KOPT-K1 (cell line): ENCODE measurements around the gene EEF2.
"Not testable (repeated sequence)": the region's sequence is repeated elsewhere in the genome, so short reads cannot be mapped to it uniquely, and the experiment has no call there.

Source experiments
- H3K27ac ChIP-seq: fragments of 200-600 bp; sonication (generic); 2 replicates; pipeline ENCODE4 v1.5.1; 2016; ENCODE audit warnings: antibody characterized with exemption, mild to moderate bottlenecking, low read depth, low read length; ENCODE audit not compliant: poor library complexity, severe bottlenecking
- H3K36me3 ChIP-seq: fragments of 200-600 bp; sonication (generic); 2 replicates; pipeline ENCODE4 v1.5.1; 2017; ENCODE audit warnings: antibody characterized with exemption, mild to moderate bottlenecking, low read length, moderate library complexity; ENCODE audit not compliant: insufficient read depth
- H3K9me3 ChIP-seq: fragments of 200-600 bp; sonication (generic); 2 replicates; pipeline ENCODE4 v1.5.1; 2017; ENCODE audit warnings: antibody characterized with exemption, low read length, mild to moderate bottlenecking; ENCODE audit not compliant: insufficient read depth, poor library complexity, severe bottlenecking

EEF2 gene

GRCh38 chr19:3970313-3970807 is 14.9 kb downstream of the EEF2 start:
- H3K9me3 ChIP-seq, result no peaks in the 10 kb centered on the region
- H3K27ac ChIP-seq, result peak overlapping the region; percentile 63
- H3K36me3 ChIP-seq, result peaks cover 46% of the 10 kb centered on the region

- H3K36me3 ChIP-seq, result peaks cover 40% of the 10 kb centered on the region; the same call in 1 of the 2 replicates
- H3K9me3 ChIP-seq, result no peaks in the 10 kb centered on the region
- H3K27ac ChIP-seq, result peak overlapping the region; percentile 63
Measured at GRCh38 chr19:3969435-3970312, 15.6 kb downstream of the EEF2 start.

- H3K27ac ChIP-seq, result no peak overlapping the region
- peaks cover 45% of the 10 kb centered on the region for H3K36me3 ChIP-seq
Measured at GRCh38 chr19:3968556-3969434, 16.5 kb downstream of the EEF2 start.

GRCh38 chr19:3967983-3968382 is 17.3 kb downstream of the EEF2 start:
- not testable (repeated sequence) for H3K27ac ChIP-seq, H3K9me3 ChIP-seq
- H3K36me3 ChIP-seq, result peaks cover 53% of the 10 kb centered on the region

More at GRCh38 chr19:3968556-3969434, 16.5 kb downstream of the EEF2 start:
- H3K9me3 ChIP-seq, result no peaks in the 10 kb centered on the region

- Histone ChIP-seq H3K27ac (no peak overlapping the region), H3K36me3 (peaks cover 69% of the 10 kb centered on the region), H3K9me3 (no peaks in the 10 kb centered on the region)
Measured at GRCh38 chr19:3966051-3967017, 18.9 kb downstream of the EEF2 start.

- Histone ChIP-seq H3K9me3 (no peaks in the 10 kb centered on the region), H3K36me3 (peaks cover 85% of the 10 kb centered on the region), H3K27ac (no peak overlapping the region)
Measured at GRCh38 chr19:3964256-3965194, 20.7 kb downstream of the EEF2 start.

GRCh38 chr19:3963458-3964255 is 21.6 kb downstream of the EEF2 start:
- peaks cover 85% of the 10 kb centered on the region for H3K36me3 ChIP-seq
- no peak overlapping the region for H3K27ac ChIP-seq
- no peaks in the 10 kb centered on the region for H3K9me3 ChIP-seq

GRCh38 chr19:3961007-3961406 is 24.3 kb downstream of the EEF2 start:
- H3K36me3 ChIP-seq, result peaks cover 78% of the 10 kb centered on the region
- H3K9me3 ChIP-seq, result no peaks in the 10 kb centered on the region
- no peak overlapping the region for H3K27ac ChIP-seq

GRCh38 chr19:3959766-3960131 is 25.5 kb downstream of the EEF2 start:
- no peak overlapping the region for H3K27ac ChIP-seq
- peaks cover 72% of the 10 kb centered on the region for H3K36me3 ChIP-seq

GRCh38 chr19:3958836-3959765 is 26.2 kb downstream of the EEF2 start:
- peaks cover 70% of the 10 kb centered on the region for H3K36me3 ChIP-seq
- no peaks in the 10 kb centered on the region for H3K9me3 ChIP-seq
- no peak overlapping the region for H3K27ac ChIP-seq

More at GRCh38 chr19:3959766-3960131, 25.5 kb downstream of the EEF2 start:
- H3K9me3 ChIP-seq, result no peaks in the 10 kb centered on the region

- peaks cover 37% of the 10 kb centered on the region for H3K36me3 ChIP-seq
- no peaks in the 10 kb centered on the region for H3K9me3 ChIP-seq
- H3K27ac ChIP-seq, result no peak overlapping the region
Measured at GRCh38 chr19:3955688-3956087, 29.6 kb downstream of the EEF2 start.

- H3K36me3 ChIP-seq, result peaks cover 32% of the 10 kb centered on the region
- H3K27ac ChIP-seq, H3K9me3 ChIP-seq: not testable (repeated sequence)
Measured at GRCh38 chr19:3955276-3955675, 30.0 kb downstream of the EEF2 start.
